Panc1 (cell line): ENCODE measurements around the gene MLYCD. TPM values are rescaled to one million over a fixed set of nuclear protein-coding genes. Genes with fewer than 3 reads are reported as not detected.
"Not testable (repeated sequence)": the region's sequence is repeated elsewhere in the genome, so short reads cannot be mapped to it uniquely, and the experiment has no call there.

ENCODE experiments used
- ATAC-seq: fragments of 200-7000 bp; cut with Tn5 transposase; 2 replicates; pipeline ENCODE4 v1.9.1; 2020; ENCODE audit warnings: mild to moderate bottlenecking, moderate library complexity
- BruUV-seq: library from RNA; stranded (reverse); fragments of 400-500 nt; replicated peaks from 2 replicates; lab custom pipeline; 2021; lab: Mats Ljungman, UMichigan
- CTCF ChIA-PET: fragments of 300-600 bp; sonication (Branson Sonifier 250); formaldehyde crosslinking; loops from one replicate; lab custom pipeline; 2022; ENCODE audit warnings: antibody characterized with exemption; lab: Charles Lee
- POLR2A ChIA-PET: fragments of 300-600 bp; sonication (Branson Sonifier 250); formaldehyde crosslinking; loops from one replicate; lab custom pipeline; 2022; ENCODE audit warnings: antibody characterized with exemption; lab: Charles Lee
- DNase-seq: peaks from one replicate; pipeline ENCODE4 v3.0.0-alpha.2; 2010; ENCODE audit warnings: low read depth, low spot score
- H3K27ac ChIP-seq: 2 replicates; pipeline ENCODE4 v1.5.1; 2011; ENCODE audit warnings: mild to moderate bottlenecking, low read length, inconsistent platforms
- H3K27me3 ChIP-seq: fragments of 200-500 bp; sonication (Bioruptor generic); 2 replicates; pipeline ENCODE4 v1.6.0; 2014; ENCODE audit warnings: low read length, inconsistent platforms; ENCODE audit not compliant: control insufficient read depth, insufficient read depth
- H3K36me3 ChIP-seq: fragments of 200-500 bp; sonication (Bioruptor generic); 2 replicates; pipeline ENCODE4 v1.5.1; 2014; ENCODE audit warnings: inconsistent platforms, mild to moderate bottlenecking, low read length, moderate library complexity; ENCODE audit not compliant: control insufficient read depth, insufficient read depth
- H3K4me1 ChIP-seq: 2 replicates; pipeline ENCODE4 v1.5.1; 2011; ENCODE audit warnings: inconsistent platforms, mild to moderate bottlenecking, low read length, moderate library complexity; ENCODE audit not compliant: control insufficient read depth, insufficient read depth
- H3K4me3 ChIP-seq, 2 experiments: 2 replicates each; pipeline ENCODE4 v1.5.1; 2011 to 2012; ENCODE audit warnings: low read depth in 2 of 2, low read length in 2 of 2, mild to moderate bottlenecking in 2 of 2, inconsistent platforms in 1 of 2, moderate library complexity in 1 of 2
- H3K9me3 ChIP-seq: fragments of 200-500 bp; sonication (Bioruptor generic); 2 replicates; pipeline ENCODE4 v1.5.1; 2014; ENCODE audit warnings: low read depth, mild to moderate bottlenecking, inconsistent platforms, low read length, moderate library complexity; ENCODE audit not compliant: control insufficient read depth, insufficient read depth
- POLR2AphosphoS5 ChIP-seq: IDR thresholded peaks from 2 replicates; pipeline ENCODE4 v1.6.1; 2012; ENCODE audit warnings: mild to moderate bottlenecking, low read depth, low read length, moderate library complexity
- SIN3A ChIP-seq: IDR thresholded peaks from 2 replicates; pipeline ENCODE4 v1.6.1; 2012; ENCODE audit warnings: low read depth, mild to moderate bottlenecking, low read length, moderate library complexity, borderline replicate concordance; ENCODE audit not compliant: insufficient read depth
- TCF7L2 ChIP-seq: IDR thresholded peaks from 2 replicates; pipeline ENCODE4 v1.6.1; 2011; ENCODE audit warnings: mild to moderate bottlenecking, low read depth, low read length, inconsistent platforms
- in situ Hi-C: cut with HindIII; loops from 2 replicates; pipeline ENCODE4 v1.10.0; 2016; ENCODE audit warnings: low sequenced_read_pairs, low pct_unique_long_range_greater_than_20kb
- intact Hi-C: fragments of 100-400 bp; cut with micrococcal nuclease; formaldehyde crosslinking; loops from one replicate; pipeline ENCODE4 v1.10.0; 2022; ENCODE audit not compliant: unreplicated experiment
- total RNA-seq: library from RNA; stranded (reverse); gene quantifications from one replicate; pipeline ENCODE4 v1.2.1, GENCODE V29; 2021; ENCODE audit not compliant: unreplicated experiment
- TF ChIP-seq, protein P1 (sequence below): fragments of 450-650 bp; IDR thresholded peaks from 2 replicates; pipeline ENCODE4 v1.5.1; 2017; ENCODE audit warnings: mild to moderate bottlenecking
- TF ChIP-seq, protein P2 (sequence below), 2 experiments: IDR thresholded peaks; 2 replicates each; pipeline ENCODE4 v1.6.1; 2011 to 2012; ENCODE audit warnings: low read depth in 2 of 2, control low read depth in 1 of 2, low read length in 1 of 2, mild to moderate bottlenecking in 1 of 2, moderate library complexity in 1 of 2; ENCODE audit not compliant: insufficient read depth in 1 of 2

The MLYCD gene
- total RNA-seq, 1 experiment from 2014 or later, result 2.2 TPM

DNA sequence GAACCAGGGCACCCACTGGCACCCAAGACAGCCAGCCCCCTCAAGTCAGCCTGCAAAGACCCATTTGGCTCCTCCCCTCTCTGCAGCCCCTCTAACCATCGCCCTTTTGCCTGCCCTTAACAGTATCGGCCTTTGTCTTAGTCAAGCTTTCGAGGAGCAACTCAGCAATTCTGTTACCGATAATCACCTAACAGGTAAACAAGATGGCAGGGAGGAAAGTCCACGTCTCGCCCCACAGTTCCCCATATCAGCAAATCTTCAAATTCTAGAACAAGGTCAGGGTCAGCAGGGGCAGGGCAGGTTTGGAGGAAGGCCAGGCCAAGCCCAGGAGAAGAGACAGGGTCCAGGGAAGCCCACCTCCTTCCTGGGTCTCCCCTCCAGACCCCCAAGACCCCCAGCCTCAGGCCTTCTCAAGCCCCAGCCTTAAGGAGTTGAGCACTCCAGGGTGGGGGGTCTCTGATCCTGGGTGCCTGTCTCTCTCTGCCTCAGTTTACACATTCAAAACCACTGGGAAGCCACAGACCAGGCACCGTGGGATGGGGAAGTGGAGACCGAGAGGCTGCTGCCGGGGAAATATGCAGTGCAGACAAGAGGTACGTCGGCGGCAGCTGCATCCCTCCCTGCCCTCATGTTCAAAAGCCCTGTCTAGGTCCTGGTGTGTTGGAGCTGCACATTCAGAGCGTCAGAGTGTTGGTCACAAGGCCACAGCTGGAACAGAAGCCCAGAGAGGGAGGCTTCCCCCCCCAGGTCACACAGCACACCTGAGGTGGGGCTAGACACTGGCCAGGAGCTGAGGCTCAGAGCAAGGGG lies 50.2 kb downstream of the MLYCD start:
- no peaks in the 10 kb centered on the region for H3K27me3 ChIP-seq
- CTCF ChIA-PET, result no interaction called here
- in situ Hi-C loops, result no loop called here
- H3K27ac ChIP-seq, result no peak overlapping the region
- POLR2A ChIA-PET, result no interaction called here
- no peak for DNase-seq
- intact Hi-C loops, result no loop called here
- peaks cover 4% of the 10 kb centered on the region for H3K4me1 ChIP-seq
- TF ChIP-seq, protein P1, sequence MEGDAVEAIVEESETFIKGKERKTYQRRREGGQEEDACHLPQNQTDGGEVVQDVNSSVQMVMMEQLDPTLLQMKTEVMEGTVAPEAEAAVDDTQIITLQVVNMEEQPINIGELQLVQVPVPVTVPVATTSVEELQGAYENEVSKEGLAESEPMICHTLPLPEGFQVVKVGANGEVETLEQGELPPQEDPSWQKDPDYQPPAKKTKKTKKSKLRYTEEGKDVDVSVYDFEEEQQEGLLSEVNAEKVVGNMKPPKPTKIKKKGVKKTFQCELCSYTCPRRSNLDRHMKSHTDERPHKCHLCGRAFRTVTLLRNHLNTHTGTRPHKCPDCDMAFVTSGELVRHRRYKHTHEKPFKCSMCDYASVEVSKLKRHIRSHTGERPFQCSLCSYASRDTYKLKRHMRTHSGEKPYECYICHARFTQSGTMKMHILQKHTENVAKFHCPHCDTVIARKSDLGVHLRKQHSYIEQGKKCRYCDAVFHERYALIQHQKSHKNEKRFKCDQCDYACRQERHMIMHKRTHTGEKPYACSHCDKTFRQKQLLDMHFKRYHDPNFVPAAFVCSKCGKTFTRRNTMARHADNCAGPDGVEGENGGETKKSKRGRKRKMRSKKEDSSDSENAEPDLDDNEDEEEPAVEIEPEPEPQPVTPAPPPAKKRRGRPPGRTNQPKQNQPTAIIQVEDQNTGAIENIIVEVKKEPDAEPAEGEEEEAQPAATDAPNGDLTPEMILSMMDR, result no peak
- TF ChIP-seq, protein P2, sequence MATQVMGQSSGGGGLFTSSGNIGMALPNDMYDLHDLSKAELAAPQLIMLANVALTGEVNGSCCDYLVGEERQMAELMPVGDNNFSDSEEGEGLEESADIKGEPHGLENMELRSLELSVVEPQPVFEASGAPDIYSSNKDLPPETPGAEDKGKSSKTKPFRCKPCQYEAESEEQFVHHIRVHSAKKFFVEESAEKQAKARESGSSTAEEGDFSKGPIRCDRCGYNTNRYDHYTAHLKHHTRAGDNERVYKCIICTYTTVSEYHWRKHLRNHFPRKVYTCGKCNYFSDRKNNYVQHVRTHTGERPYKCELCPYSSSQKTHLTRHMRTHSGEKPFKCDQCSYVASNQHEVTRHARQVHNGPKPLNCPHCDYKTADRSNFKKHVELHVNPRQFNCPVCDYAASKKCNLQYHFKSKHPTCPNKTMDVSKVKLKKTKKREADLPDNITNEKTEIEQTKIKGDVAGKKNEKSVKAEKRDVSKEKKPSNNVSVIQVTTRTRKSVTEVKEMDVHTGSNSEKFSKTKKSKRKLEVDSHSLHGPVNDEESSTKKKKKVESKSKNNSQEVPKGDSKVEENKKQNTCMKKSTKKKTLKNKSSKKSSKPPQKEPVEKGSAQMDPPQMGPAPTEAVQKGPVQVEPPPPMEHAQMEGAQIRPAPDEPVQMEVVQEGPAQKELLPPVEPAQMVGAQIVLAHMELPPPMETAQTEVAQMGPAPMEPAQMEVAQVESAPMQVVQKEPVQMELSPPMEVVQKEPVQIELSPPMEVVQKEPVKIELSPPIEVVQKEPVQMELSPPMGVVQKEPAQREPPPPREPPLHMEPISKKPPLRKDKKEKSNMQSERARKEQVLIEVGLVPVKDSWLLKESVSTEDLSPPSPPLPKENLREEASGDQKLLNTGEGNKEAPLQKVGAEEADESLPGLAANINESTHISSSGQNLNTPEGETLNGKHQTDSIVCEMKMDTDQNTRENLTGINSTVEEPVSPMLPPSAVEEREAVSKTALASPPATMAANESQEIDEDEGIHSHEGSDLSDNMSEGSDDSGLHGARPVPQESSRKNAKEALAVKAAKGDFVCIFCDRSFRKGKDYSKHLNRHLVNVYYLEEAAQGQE (IDR thresholded peaks at IDR 0.05; ENCODE audit: insufficient read depth in 1 of 2, low read depth in 2 of 2, low read length in 1 of 2), result no peak
- TF ChIP-seq POLR2AphosphoS5, result no peak
- no peak for TF ChIP-seq SIN3A
- TF ChIP-seq TCF7L2, result no peak
- no peaks in the 10 kb centered on the region; the same call in 1 of the 2 replicates for H3K36me3 ChIP-seq
- no peaks in the 10 kb centered on the region for H3K9me3 ChIP-seq
- ATAC-seq, result no peak
- no TSS peak for BruUV-seq
- no peak overlapping the region for H3K4me3 ChIP-seq

DNA sequence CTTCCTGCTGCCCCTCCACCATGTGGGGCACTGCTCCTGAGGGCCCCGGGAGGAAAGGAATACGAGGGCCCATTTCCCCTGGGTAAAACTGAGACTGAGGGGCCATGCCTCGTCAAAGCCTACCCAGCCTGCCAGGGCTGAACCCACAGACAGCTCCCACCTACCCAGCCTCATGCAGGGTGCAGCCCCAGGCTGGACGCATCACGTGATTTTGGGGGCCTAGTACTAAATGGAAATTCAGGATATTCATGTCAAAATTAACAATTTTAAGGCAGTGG lies 50.7 kb downstream of the MLYCD start:
- ATAC-seq (no peak), DNase-seq (no peak)
- no TSS peak for BruUV-seq
- Histone ChIP-seq H3K9me3 (no peaks in the 10 kb centered on the region), H3K27ac (no peak overlapping the region), H3K4me3 (no peak overlapping the region), H3K4me1 (peaks cover 9% of the 10 kb centered on the region), H3K36me3 (no peaks in the 10 kb centered on the region; the same call in 1 of the 2 replicates), H3K27me3 (no peaks in the 10 kb centered on the region)
- no peak for TF ChIP-seq TCF7L2
- TF ChIP-seq POLR2AphosphoS5, result no peak
- TF ChIP-seq SIN3A, result no peak
- TF ChIP-seq, protein P1, result no peak
- TF ChIP-seq, protein P2 (IDR thresholded peaks at IDR 0.05; ENCODE audit: insufficient read depth in 1 of 2, low read depth in 2 of 2, low read length in 1 of 2), result no peak
- ChIA-PET CTCF (no interaction called here), POLR2A (no interaction called here)
- intact Hi-C loops (no loop called here), in situ Hi-C loops (no loop called here)

DNA sequence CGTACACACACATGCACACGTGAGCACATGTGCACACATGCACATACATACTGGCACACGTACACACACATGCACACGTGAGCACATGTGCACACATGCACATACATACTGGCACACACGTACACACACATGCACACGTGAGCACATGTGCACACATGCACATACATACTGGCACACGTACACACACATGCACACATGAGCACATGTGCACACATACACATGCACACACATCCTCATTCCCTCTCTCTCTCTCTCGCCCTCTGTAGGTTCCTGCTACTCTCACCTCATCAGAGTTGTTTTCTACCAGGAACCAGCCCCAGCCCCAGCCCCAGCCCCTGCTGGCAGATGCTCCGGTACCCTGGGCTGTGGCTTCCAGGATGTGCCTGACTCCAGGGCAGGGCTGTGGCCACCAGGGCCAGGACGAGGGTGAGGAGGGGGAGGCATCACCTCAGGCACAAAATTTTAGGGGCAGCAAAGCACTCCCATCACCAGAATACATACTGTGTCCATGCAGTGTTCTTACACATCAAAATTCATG lies 52.0 kb downstream of the MLYCD start:
- not testable (repeated sequence) for BruUV-seq, H3K9me3 ChIP-seq

More for the DNA sequence above, 52.0 kb downstream of the MLYCD start:
- H3K4me3 ChIP-seq, intact Hi-C loops, H3K27me3 ChIP-seq, H3K4me1 ChIP-seq, DNase-seq, in situ Hi-C loops, H3K27ac ChIP-seq, ATAC-seq, H3K36me3 ChIP-seq, POLR2A ChIA-PET, CTCF ChIA-PET: not testable (repeated sequence)
